ENCODE results near the gene EVI5.

EVI5 gene

GRCh38 chr1:92768915-92769314 lies 16.0 kb downstream of the EVI5 start:
- in situ Hi-C loops (cut with HindIII; ENCODE audit: low sequenced_read_pairs), result no loop called here
- DNase-seq (ENCODE audit: low read depth), result no peak
- H3K4me3 ChIP-seq (ENCODE audit: low read depth, low read length), result no peak overlapping the region
- TF ChIP-seq, protein P1, sequence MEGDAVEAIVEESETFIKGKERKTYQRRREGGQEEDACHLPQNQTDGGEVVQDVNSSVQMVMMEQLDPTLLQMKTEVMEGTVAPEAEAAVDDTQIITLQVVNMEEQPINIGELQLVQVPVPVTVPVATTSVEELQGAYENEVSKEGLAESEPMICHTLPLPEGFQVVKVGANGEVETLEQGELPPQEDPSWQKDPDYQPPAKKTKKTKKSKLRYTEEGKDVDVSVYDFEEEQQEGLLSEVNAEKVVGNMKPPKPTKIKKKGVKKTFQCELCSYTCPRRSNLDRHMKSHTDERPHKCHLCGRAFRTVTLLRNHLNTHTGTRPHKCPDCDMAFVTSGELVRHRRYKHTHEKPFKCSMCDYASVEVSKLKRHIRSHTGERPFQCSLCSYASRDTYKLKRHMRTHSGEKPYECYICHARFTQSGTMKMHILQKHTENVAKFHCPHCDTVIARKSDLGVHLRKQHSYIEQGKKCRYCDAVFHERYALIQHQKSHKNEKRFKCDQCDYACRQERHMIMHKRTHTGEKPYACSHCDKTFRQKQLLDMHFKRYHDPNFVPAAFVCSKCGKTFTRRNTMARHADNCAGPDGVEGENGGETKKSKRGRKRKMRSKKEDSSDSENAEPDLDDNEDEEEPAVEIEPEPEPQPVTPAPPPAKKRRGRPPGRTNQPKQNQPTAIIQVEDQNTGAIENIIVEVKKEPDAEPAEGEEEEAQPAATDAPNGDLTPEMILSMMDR (IDR thresholded peaks at IDR 0.05; ENCODE audit: low read depth, low read length, missing control alignments), result no peak

DNA sequence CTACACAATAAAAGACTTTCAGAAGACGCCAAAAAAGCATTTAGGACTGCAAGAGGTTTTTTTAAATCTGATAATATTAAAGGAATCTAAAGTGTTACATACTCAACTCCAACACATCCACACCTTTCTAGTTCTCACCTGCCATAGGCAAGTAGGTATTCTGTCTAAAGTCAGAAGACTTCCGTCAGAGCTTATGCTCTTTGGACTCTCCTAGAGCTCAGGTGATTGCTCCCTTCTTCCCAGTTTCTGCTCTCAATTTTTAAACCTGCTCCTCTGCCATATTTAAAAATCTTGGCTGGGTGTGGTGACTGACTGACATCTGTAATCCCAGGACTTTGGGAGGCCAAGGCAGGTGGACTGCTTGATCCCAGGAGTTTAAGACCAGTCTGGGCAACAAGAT lies 16.6 kb downstream of the EVI5 start:
- no peak for DNase-seq (ENCODE audit: low read depth)
- TF ChIP-seq, protein P1 (IDR thresholded peaks at IDR 0.05; ENCODE audit: low read depth, low read length, missing control alignments), result no peak
- H3K4me3 ChIP-seq (ENCODE audit: low read depth, low read length), result no peak overlapping the region
- in situ Hi-C loops (cut with HindIII; ENCODE audit: low sequenced_read_pairs), result no loop called here

- no peak for DNase-seq (ENCODE audit: low read depth)
- in situ Hi-C loops (cut with HindIII; ENCODE audit: low sequenced_read_pairs), result loop anchor here (5.0 kb wide), 1 partner anchor 107 kb away; no protein-coding TSS in a partner anchor
- no peak overlapping the region for H3K4me3 ChIP-seq (ENCODE audit: low read depth, low read length)
- TF ChIP-seq, protein P1 (IDR thresholded peaks at IDR 0.05; ENCODE audit: low read depth, low read length, missing control alignments), result no peak
Measured at GRCh38 chr1:92764116-92764515, 20.8 kb downstream of the EVI5 start.

- TF ChIP-seq, protein P1 (IDR thresholded peaks at IDR 0.05; ENCODE audit: low read depth, low read length, missing control alignments), result no peak
- in situ Hi-C loops (cut with HindIII; ENCODE audit: low sequenced_read_pairs), result loop anchor here (5.0 kb wide), 1 partner anchor 105 kb away; no protein-coding TSS in a partner anchor
- no peak for DNase-seq (ENCODE audit: low read depth)
- no peak overlapping the region for H3K4me3 ChIP-seq (ENCODE audit: low read depth, low read length)
Measured at GRCh38 chr1:92762355-92762754, 22.6 kb downstream of the EVI5 start.

- no peak overlapping the region for H3K4me3 ChIP-seq (ENCODE audit: low read depth, low read length)
- TF ChIP-seq, protein P1 (IDR thresholded peaks at IDR 0.05; ENCODE audit: low read depth, low read length, missing control alignments), result no peak
- no peak for DNase-seq (ENCODE audit: low read depth)
- in situ Hi-C loops (cut with HindIII; ENCODE audit: low sequenced_read_pairs), result no loop called here
Measured at GRCh38 chr1:92759361-92759760, 25.5 kb downstream of the EVI5 start.

DNA sequence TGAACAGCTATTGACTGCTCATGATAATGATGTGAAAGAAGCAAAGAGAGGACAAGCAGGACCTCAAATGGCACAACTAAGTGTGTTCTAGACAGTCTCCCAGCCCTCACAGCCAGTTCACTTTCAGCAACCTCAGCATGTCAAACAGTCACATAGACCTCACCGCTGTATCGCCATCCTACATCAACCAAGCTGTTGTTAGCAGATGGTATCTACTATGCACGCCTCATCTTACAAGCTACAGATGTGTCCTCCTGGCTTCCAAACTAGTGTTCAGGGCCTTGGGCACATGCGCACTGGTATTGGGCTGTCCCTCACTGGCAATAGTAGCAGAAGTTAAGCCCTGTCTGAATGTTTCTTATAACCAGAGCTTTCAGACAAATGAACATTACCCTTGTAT lies 28.4 kb downstream of the EVI5 start:
- TF ChIP-seq, protein P1 (IDR thresholded peaks at IDR 0.05; ENCODE audit: low read depth, low read length, missing control alignments), result no peak
- no peak overlapping the region for H3K4me3 ChIP-seq (ENCODE audit: low read depth, low read length)
- no peak for DNase-seq (ENCODE audit: low read depth)
- in situ Hi-C loops (cut with HindIII; ENCODE audit: low sequenced_read_pairs), result no loop called here
